HG03439 (cell line): ENCODE measurements around the gene ZBTB12.
"Not testable (repeated sequence)": the region's sequence is repeated elsewhere in the genome, so short reads cannot be mapped to it uniquely, and the experiment has no call there.

Experiments
- ATAC-seq: cut with Tn5 transposase; IDR thresholded peaks from one replicate; pipeline ENCODE4 v1.9.1; 2021; ENCODE audit warnings: mild to moderate bottlenecking, moderate library complexity; ENCODE audit not compliant: unreplicated experiment

ZBTB12 gene

DNA sequence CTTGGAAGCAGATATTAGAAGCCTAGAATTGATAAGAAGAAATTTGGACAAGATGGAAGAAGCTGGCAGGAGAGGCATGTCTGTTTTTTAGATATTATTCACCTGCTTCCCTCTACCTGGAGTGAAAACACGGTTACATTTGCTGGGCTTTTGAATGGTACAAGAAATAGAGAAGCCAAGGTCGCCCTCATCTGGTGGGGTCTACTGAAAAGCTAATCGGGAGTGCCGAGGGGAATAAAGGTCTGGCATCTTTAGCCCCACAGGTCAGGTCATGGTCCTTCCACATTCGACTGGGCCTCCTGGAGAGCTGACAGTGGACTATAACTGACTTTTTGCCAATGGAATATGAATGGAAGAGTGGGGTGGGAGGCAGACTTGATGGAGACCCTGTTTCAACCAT lies 21.1 kb upstream of the ZBTB12 start:
- no peak for ATAC-seq

- ATAC-seq, result no peak
Measured at GRCh38 chr6:31920811-31921210, 18.9 kb upstream of the ZBTB12 start.

DNA sequence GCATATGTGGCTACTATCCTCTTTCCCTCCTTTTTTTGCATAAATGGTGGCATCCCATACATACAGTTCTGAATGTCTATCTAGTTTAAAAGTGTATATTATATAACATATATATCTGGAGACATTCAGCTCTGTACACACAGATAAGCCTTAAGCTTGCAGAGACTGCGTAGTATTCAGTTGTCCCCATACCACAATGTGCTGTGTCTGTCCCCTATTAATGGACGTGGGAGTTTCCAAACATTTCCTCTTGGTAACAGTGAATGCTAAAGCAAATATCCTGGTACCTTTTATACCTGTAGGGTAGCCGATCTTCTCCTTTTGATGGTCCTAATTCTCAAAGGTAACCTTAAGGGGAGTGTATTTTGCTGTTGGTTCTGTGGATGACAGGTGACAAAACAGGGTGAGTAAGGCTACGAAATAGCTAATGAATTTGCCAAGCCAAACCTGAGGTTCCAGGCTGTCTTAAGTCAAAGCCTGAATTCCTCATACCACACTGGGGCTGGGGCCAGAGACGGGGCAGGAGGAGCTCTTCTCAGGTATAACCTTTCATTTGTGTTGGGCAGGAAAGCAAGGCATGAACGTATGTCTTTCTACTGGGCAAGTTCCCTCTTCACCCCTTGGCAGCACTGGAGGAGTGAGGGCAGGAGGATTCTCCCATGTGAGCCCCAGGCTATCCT lies 17.9 kb upstream of the ZBTB12 start:
- no peak for ATAC-seq

- ATAC-seq, result no peak
Measured at GRCh38 chr6:31918069-31918720, 16.3 kb upstream of the ZBTB12 start.

DNA sequence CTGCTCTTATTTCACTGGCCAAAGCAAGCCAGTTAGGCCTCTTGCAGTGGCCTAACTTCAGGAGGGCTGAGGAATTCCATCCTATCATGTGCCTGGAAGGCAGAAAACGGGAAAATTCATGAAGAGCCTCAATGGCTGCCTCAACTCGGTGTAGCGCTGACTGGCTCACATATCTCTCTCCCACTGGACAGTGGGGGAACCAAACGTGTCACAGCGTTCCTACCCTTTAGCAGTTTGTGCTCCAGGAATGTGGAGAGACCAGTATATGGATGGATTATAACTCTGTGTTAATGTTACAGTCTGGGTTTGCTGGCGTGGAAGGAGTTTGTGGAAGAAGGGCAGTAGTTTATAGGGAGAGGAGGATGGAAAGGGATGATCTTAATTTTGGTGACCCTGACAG lies 13.9 kb upstream of the ZBTB12 start:
- ATAC-seq, result no peak

DNA sequence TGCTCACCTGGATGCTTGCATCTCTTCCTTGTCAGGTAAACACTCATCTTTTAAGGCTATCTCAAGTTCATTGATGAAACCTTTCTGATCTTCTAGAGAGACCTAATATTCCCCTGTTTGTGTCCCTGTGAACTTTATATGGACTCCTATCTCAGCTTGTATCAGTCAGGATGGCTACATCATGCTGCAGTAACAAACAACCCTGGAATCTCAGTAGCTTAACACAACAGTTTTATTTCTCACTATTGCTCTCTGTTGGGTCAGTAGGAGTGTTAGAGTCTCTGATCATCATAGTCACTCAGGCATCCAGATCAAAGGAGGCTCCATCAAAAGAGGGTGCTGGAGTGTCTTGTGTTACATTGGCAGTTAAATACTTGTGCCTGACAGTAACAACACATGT lies 13.5 kb upstream of the ZBTB12 start:
- no peak for ATAC-seq

GRCh38 chr6:31911826-31912585 lies 10.1 kb upstream of the ZBTB12 start:
- ATAC-seq, result no peak

DNA sequence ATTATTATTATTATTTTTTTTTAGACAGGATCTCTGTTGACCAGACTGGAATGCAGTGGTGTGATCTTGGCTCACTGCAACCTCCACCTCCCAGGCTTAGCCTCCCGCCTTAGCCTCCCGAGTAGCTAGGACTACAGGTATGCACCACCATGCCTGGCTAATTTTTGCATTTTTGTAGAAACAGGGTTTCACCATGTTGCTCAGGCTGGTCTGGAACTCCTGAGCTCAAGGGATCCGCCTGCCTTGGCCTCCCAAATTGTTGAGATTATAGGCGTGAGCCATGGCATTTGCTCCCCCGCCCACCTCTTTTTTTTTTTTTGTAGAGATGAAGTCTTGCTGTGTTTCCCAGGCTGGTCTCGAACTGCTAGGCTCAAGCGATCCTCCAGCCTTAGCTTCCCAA lies 7.4 kb upstream of the ZBTB12 start:
- ATAC-seq, result peak; percentile 4

DNA sequence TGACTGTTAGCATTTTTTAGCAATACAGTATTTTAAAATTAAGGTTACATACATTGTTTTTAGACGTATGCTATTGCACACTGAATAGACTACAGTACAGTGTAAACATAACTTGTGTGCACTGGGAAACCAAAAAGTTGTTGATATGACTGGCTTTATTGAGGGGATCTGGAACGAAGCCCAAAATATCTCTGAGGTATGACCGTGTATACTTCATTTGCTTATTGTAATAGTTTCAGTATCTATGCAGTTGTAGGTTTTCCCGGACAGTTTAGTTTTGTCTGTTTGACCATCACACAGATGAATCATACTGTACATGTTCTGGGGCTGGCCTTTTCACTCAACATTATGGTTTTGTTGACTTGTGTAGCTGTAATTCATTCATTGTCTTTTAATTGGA lies 6.9 kb upstream of the ZBTB12 start:
- peak; percentile 76 for ATAC-seq

- not testable (repeated sequence) for ATAC-seq
Measured at GRCh38 chr6:31908255-31908654, 6.4 kb upstream of the ZBTB12 start.

DNA sequence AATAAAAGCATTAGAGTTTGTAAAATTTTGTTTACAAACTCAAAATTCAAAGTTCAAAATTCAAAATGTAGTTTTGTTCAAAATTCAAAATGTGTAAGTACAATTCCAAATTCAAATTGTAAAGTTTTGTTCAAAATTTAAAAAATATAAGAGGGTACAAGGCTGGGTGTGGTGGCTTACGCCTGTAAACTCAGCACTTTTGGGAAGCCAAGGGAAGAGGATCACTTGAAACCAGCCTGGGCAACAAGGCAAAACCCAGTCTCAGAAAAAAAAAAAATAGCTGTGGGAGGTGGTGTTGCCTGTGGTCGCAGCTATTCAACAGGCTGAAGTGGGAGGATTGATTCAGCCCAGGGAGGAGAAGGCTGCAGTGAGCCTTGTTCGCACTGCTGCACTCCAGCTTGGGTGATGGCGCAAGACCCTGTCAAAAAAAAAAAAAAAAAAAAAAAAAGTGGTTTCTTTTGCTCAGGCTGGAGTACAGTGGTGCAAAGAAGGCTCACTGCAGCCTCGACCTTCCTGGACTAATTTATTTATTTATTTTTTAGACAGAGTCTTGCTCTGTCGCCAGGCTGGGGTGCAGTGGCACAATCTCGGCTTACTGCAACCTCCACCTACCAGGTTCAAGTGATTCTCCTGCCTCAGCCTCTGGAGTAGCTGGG lies 5.4 kb upstream of the ZBTB12 start:
- no peak for ATAC-seq

GRCh38 chr6:31906727-31907126 lies 4.8 kb upstream of the ZBTB12 start:
- ATAC-seq, result not testable (repeated sequence)

DNA sequence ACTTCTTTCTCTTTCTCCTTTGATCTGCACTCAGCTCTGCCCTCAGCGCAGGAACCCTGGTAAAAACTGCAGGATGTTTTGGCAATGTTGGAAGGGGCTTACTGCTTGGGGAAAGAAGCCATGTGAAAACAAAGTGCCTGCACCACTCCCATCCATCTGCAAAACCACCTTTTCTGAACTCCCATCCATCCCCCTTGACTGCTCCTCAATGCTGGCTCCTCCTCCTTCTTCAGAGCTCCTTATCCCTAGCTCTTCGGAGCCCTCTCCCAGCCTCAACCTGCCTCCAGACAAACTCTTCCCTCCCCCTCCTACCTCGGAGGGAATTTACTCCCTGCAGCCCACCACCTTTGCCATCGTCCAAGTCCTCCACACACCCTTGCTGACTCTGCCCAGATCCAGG lies 4.2 kb upstream of the ZBTB12 start:
- ATAC-seq, result no peak

GRCh38 chr6:31905041-31905440 lies 3.2 kb upstream of the ZBTB12 start:
- no peak for ATAC-seq

GRCh38 chr6:31903957-31904356 lies 2.1 kb upstream of the ZBTB12 start:
- no peak for ATAC-seq

DNA sequence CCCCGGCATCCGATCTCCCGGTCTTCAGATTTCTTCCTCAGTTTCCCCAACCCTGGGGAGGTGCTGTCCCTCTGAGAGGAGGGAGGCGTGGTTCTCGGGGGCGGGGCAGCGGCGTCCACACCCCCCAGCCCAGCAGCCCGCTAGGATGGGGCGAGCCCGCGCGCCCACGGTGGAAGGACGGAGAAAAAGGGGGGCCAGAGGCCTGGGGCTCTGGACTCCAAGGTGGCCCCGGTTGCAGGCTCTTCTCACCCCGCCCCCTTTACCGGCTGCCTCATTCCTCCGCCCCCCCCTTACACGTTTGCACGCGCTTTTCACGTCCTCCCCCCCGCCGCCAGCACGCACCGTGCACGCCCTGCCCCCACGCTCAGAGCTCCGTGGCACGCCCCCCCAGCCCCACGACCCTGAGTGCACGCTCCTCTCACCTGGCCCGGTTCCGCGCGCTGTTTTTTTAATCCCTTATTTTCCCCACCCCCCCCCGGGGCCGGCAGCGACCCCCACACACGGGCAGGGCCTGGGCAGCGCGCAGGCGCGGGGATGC lies 402 bp downstream of the ZBTB12 start:
- ATAC-seq, result no peak

DNA sequence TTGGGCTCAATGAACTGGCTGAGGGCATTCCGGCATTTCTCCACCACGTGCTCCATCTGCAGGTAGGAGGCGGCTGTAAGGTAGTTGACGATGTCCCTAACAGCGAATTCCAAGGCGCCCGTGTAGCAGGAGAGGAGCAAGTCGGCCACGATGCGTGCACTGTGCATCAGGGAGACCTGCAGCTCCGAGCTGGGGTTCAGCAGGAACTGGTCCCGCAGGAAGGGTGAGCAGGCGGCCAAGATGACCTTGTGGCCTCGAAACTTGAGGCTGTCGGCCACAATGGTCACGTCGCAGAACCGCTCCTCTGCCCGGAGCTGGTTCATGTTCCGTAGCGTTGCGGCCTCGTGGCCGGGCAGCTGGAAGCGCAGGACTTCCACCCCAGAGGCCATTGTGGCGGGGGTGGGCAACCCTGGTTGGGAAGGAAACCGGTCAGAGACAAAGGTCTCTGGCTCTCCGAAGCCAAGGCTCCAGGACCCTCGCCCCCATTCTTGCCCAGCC lies 920 bp downstream of the ZBTB12 start:
- ATAC-seq, result no peak

DNA sequence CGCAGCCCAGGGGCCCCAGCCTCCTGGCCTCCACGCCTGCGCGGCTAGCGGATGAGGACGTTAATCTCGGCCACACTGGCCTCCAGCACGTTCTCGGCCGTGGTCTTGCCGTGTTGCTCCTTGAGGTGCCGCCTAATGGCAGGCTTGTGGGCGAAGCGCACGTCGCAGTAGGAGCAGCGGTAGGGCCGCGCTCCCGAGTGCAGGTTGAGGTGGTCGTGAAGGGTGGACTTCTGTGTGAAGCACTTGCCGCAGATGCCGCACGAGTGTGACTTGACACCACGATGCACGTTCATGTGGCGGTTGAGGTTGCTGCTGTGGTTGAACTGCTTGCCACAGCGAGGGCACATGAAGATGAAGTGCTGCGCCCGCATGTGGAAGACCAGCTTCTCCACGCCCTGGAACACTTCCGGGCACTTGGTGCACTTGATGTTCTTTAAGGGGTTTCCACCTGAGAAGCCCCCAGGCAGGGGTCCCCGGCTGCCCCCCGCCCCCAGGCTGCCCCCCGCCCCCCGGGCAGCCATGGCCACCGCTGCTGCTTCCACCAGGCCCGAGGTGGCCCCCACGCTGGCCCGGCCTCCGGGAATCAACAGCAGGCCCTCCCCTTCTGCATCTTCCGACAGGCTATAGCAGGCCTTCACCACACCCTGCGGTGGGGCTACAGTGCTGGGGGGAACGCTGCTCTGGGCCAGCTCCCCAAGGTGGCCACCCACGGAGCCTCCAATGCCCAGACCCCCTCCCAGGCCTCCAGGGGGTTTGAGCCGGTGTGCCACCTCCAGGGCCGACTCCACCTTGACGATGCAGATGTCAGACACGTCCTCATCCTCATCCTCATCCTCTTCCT lies 1.8 kb downstream of the ZBTB12 start:
- ATAC-seq, result no peak

- ATAC-seq, result no peak
Measured at GRCh38 chr6:31899215-31899614, 2.7 kb downstream of the ZBTB12 start.

DNA sequence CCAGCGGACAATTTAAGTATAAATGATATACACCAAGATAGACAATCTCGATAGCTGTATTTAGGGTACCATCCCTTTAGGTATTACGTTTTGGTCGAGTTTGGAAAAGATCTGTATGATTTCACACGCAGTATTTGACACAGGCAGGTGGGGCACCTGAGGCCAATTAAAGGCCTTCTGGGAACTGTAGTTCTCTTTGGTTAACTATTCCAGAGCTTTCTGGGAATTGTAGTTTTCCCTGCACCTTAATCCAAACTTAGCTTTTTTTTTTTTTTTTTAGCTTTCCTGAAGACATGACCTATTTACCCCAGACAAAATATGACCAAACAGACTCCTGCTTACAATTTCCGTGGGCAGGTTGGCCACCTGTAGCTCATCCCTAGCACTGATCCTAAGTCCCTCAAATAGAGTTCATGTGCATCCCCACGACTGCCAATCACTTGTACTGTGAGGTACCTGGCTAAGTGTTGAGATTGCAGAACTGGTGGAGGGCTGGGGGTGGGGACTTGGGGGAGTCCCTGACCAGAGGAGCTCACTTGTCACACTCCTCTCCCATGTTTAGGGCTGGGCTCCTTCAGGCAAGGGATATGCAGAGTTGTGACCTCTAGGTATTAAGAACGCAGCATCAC lies 3.4 kb downstream of the ZBTB12 start:
- no peak for ATAC-seq
